Mammary epithelial cell (primary cell): ENCODE results near the gene SMPDL3B.

Source experiments
- CTCF ChIP-seq, 2 donors: IDR thresholded peaks in 1 of 2; conservative IDR thresholded peaks in 1 of 2; 2 replicates each; pipeline ENCODE4 v1.5.1; 2011 to 2012; ENCODE audit warnings: inconsistent platforms in 2 of 2, low read length in 2 of 2, mild to moderate bottlenecking in 2 of 2, control low read depth in 1 of 2, low read depth in 1 of 2; ENCODE audit not compliant: insufficient read depth in 1 of 2; ENCODE audit errors: extremely low read depth in 1 of 2
- EZH2 ChIP-seq: IDR thresholded peaks from 2 replicates; pipeline ENCODE4 v1.6.1; 2012; ENCODE audit warnings: low read length, inconsistent platforms, borderline replicate concordance

GRCh38 chr1:27999055-27999454, 64.3 kb downstream of the SMPDL3B start:
- TF ChIP-seq CTCF (conservative IDR thresholded peaks at IDR 0.05 in 1 of 2, IDR thresholded peaks at IDR 0.05 in 1 of 2; ENCODE audit: extremely low read depth in 1 of 2, insufficient read depth in 1 of 2, low read depth in 1 of 2, low read length in 2 of 2): no peak
- no peak for TF ChIP-seq EZH2
